ENCODE results near the gene INO80D.
"Not testable (repeated sequence)": the region's sequence is repeated elsewhere in the genome, so short reads cannot be mapped to it uniquely, and the experiment has no call there.

INO80D gene

GRCh38 chr2:206084439-206084869 lies 1.5 kb downstream of the INO80D start:
- peak; percentile 84 for DNase-seq (ENCODE audit: low spot score)

- no peak for DNase-seq (ENCODE audit: low spot score)
Observed at GRCh38 chr2:206083602-206084438, 2.2 kb downstream of the INO80D start.

- no peak for DNase-seq (ENCODE audit: low spot score)
Observed at GRCh38 chr2:206082298-206082843, 3.6 kb downstream of the INO80D start.

- DNase-seq (ENCODE audit: low spot score): no peak
Observed at GRCh38 chr2:206080927-206081326, 5.0 kb downstream of the INO80D start.

- no peak for DNase-seq (ENCODE audit: low spot score)
Observed at GRCh38 chr2:206079699-206080465, 6.1 kb downstream of the INO80D start.

- not testable (repeated sequence) for DNase-seq (ENCODE audit: low spot score)
Observed at GRCh38 chr2:206077879-206078278, 8.1 kb downstream of the INO80D start.

- DNase-seq (ENCODE audit: low spot score): no peak
Observed at GRCh38 chr2:206075113-206075512, 10.9 kb downstream of the INO80D start.

GRCh38 chr2:206071807-206072206 lies 14.2 kb downstream of the INO80D start:
- DNase-seq (ENCODE audit: low spot score): no peak

GRCh38 chr2:206069417-206069816 lies 16.6 kb downstream of the INO80D start:
- DNase-seq (ENCODE audit: low spot score): no peak

- no peak for DNase-seq (ENCODE audit: low spot score)
Observed at GRCh38 chr2:206068207-206068606, 17.8 kb downstream of the INO80D start.

- no peak for DNase-seq (ENCODE audit: low spot score)
Observed at GRCh38 chr2:206064077-206064476, 21.9 kb downstream of the INO80D start.

- DNase-seq (ENCODE audit: low spot score): no peak
Observed at GRCh38 chr2:206063635-206064034, 22.3 kb downstream of the INO80D start.

GRCh38 chr2:206062724-206063123 lies 23.2 kb downstream of the INO80D start:
- DNase-seq (ENCODE audit: low spot score): no peak

GRCh38 chr2:206056286-206056685 lies 29.7 kb downstream of the INO80D start:
- no peak for DNase-seq (ENCODE audit: low spot score)

- DNase-seq (ENCODE audit: low spot score): no peak
Observed at GRCh38 chr2:206054952-206055351, 31.0 kb downstream of the INO80D start.

- DNase-seq (ENCODE audit: low spot score): no peak
Observed at GRCh38 chr2:206051912-206052311, 34.1 kb downstream of the INO80D start.

- DNase-seq (ENCODE audit: low spot score): no peak
Observed at GRCh38 chr2:206049392-206049791, 36.6 kb downstream of the INO80D start.

GRCh38 chr2:206045251-206045650 lies 40.7 kb downstream of the INO80D start:
- peak; percentile 19 for DNase-seq (ENCODE audit: low spot score)

- no peak for DNase-seq (ENCODE audit: low spot score)
Observed at GRCh38 chr2:206040525-206040924, 45.4 kb downstream of the INO80D start.

GRCh38 chr2:206035393-206035792 lies 50.6 kb downstream of the INO80D start:
- not testable (repeated sequence) for DNase-seq (ENCODE audit: low spot score)

- not testable (repeated sequence) for DNase-seq (ENCODE audit: low spot score)
Observed at GRCh38 chr2:206033452-206033851, 52.5 kb downstream of the INO80D start.

- no peak for DNase-seq (ENCODE audit: low spot score)
Observed at GRCh38 chr2:206031950-206032567, 53.9 kb downstream of the INO80D start.
